ENCODE data around the gene DCBLD1.
"Not testable (repeated sequence)": the region's sequence is repeated elsewhere in the genome, so short reads cannot be mapped to it uniquely, and the experiment has no call there.

Gene DCBLD1

DNA sequence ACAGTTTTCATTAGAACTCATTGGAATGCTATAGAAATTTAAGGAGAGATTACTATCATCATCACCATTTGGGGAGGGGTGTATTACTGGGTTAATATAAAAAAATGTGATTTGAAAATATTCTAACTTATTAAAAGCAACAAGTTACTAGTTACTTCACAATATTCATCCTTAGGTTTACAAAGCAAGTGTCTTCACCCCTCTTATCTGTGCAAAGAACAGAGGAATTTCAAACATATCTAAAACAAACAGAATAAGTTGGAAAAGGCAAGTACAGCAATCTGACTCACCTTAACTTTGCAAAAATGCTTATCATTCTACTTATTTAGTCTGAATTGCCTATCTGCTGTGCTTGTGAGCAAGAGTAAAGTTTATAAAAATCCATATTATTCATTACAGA, 32.9 kb downstream of the DCBLD1 start:
- TF ChIP-seq, protein P1, sequence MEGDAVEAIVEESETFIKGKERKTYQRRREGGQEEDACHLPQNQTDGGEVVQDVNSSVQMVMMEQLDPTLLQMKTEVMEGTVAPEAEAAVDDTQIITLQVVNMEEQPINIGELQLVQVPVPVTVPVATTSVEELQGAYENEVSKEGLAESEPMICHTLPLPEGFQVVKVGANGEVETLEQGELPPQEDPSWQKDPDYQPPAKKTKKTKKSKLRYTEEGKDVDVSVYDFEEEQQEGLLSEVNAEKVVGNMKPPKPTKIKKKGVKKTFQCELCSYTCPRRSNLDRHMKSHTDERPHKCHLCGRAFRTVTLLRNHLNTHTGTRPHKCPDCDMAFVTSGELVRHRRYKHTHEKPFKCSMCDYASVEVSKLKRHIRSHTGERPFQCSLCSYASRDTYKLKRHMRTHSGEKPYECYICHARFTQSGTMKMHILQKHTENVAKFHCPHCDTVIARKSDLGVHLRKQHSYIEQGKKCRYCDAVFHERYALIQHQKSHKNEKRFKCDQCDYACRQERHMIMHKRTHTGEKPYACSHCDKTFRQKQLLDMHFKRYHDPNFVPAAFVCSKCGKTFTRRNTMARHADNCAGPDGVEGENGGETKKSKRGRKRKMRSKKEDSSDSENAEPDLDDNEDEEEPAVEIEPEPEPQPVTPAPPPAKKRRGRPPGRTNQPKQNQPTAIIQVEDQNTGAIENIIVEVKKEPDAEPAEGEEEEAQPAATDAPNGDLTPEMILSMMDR (IDR thresholded peaks at IDR 0.05; ENCODE audit: low read depth, low read length), result no peak
- no peak overlapping the region for H3K4me3 ChIP-seq (ENCODE audit: low read depth, low read length)

DNA sequence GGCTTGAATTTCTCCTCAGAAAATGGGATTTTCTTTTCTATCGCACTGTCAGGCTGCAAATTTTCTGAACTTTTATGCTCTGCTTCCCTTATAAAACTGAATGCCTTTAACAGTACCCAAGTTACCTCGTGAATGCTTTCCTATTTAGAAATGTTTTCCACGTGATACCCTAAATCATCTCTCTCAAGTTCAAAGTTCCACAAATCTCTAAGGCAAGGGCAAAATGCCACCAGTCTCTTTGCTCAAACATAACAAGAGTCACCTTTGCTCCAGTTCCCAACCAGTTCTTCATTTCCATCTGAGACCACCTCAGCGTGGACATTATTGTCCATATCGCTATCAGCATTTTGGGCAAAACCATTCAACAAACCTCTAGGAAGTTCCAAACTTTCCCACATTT, 35.5 kb downstream of the DCBLD1 start:
- not testable (repeated sequence) for H3K4me3 ChIP-seq (ENCODE audit: low read depth, low read length)

DNA sequence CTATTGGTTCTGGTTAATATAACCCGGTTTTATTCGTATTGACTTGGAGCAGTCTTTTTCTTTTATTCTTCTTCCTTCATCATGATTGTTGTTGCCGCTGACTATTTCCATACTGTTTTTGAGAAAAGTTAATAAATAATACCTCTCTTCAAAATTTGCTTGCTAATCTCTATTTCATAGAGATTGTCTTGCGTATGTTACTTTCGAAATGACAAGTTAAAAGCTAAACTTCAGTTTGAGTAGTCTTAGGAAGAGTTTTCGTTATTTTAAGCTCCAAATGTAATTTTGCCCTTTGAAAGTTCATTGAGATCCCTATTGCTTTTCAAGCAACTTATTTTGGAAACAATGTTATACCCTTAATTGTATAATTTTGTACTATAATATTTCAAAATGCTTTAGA, 36.4 kb downstream of the DCBLD1 start:
- no peak overlapping the region for H3K4me3 ChIP-seq (ENCODE audit: low read depth, low read length)

DNA sequence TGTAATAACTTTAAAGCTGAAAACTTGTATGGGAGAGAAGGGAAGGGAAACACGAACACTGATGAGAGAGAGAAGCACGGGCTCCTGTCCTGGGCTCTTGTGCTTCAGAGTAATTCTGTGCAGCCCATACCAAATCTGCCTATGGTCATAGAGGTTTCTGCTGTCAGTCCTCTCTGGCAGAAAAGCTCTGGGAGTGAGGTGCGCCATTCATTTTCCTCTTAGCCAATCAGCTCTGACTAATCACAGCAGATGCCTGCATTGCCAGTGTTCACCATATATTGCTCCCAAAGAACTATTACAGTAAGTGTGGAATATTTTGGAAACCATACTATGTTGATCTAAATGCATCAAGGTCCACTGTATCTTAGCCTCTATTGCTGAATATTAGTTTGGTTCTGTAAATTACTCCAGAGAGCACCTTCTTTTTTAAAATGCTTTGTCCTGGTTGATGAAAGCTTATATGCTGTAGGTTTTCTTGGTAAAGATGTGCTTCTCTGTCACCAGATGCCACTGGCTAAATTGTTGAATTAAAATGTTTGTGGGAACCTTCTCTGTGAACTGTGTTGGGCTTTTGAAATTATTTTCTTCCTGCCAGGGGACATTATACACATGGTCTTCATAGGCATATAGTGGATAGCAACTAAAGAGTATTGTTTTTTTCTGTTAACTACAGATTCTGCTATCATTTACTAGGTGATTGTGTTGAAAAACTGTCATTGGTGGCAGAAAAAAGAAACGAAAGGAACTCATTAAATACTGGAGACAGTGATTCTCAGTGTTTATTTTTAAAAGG, 38.3 kb downstream of the DCBLD1 start:
- H3K4me3 ChIP-seq (ENCODE audit: low read depth, low read length), result no peak overlapping the region
- TF ChIP-seq, protein P1 (IDR thresholded peaks at IDR 0.05; ENCODE audit: low read depth, low read length), result no peak

More for the DNA sequence above, 36.4 kb downstream of the DCBLD1 start:
- TF ChIP-seq, protein P1 (IDR thresholded peaks at IDR 0.05; ENCODE audit: low read depth, low read length), result no peak

DNA sequence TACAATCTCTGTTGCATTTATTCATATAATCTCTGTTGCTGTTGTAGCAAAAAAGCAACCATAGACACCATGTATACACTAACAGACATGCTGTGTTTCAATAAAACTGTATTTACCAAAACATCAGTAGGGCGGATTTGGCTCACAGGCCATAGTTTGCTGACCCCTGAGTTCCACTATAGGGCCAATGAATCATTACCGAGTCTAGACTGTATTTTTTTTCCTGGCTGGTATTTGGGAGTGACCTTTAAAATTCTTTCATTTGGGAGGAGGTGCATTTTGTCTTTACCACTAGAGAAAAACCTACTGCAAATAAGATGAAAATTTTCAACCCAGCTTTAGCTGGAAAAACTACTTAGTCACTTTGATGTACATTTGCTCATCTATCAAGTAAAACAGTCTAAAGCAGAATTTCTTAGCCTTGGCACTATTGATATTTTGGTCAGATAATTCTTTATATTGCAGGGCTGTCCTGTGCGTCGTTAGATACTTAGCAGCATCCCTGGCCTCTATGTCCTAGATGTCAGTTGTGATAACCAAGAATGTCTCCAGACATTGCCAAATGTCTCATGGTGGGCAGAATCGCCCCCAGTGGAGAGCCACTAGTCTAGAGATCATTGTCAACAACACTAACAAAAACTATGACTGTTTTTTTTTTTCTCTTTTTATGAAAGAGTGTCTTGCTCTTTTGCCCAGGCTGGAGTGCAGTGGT, 39.5 kb downstream of the DCBLD1 start:
- TF ChIP-seq, protein P1 (IDR thresholded peaks at IDR 0.05; ENCODE audit: low read depth, low read length), result no peak
- H3K4me3 ChIP-seq (ENCODE audit: low read depth, low read length), result no peak overlapping the region

DNA sequence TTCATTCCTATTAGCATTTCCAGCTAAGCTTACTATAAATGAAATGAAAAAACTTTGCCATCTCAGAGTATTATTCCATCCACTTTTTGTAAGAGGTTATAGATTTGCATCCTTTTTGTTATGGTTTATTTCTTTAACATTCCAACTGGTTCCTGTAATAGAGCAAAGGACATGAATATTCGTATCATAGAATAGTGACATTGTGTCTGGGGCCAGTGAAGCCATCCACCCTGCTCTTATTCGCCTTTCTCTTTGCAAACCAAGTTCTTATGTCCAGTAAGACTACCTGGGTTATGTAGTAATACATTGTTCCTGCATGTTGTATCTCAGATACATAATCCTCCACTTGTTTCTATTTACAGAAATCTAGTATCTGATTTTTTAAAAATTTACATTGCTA, 43.1 kb downstream of the DCBLD1 start:
- no peak overlapping the region for H3K4me3 ChIP-seq (ENCODE audit: low read depth, low read length)
- TF ChIP-seq, protein P1 (IDR thresholded peaks at IDR 0.05; ENCODE audit: low read depth, low read length), result no peak

DNA sequence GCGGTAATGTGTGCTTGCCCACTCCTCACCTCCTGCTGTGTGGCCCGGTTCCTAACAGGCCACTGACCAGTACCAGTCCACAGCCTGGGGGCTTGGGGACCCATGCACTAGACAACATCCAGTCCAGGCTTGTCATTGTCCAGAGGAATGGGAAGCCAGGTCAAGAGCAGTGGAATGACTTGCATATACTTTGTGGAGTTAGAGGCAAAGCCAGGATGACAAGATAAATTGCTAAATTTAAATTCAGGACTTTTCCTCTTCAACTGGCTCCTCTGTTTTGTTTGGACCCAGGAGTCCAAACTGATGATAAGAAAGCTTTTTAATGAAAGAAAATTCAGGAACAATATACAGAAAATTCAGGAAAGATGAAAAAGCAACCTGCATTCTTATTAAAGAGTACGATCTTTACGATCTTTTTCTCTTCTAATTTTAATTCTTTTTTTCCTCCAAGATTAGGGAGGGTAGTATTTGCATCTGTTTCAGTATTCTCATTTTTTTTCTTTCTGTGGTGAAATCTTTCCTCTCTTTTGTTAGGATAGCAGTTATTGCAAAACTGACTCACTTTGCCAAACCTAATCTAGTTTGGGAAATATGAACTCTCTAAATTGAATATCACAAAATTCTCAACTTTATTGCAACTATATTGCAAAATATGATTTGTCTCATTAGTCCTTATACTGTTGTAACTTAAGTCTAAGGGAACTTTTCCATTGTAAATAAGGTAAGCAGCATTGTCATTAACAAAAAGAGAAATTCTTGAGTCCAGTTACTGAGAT, 48.2 kb downstream of the DCBLD1 start:
- TF ChIP-seq, protein P1 (IDR thresholded peaks at IDR 0.05; ENCODE audit: low read depth, low read length), result no peak
- H3K4me3 ChIP-seq (ENCODE audit: low read depth, low read length), result no peak overlapping the region

All from WI38 (cell line).